ENCODE measurements around the gene PGK2. TPM values are rescaled to one million over a fixed set of nuclear protein-coding genes. Genes with fewer than 3 reads are reported as not detected.

Gene PGK2
- total RNA-seq, 1 donor from 2014 or later = not detected

DNA sequence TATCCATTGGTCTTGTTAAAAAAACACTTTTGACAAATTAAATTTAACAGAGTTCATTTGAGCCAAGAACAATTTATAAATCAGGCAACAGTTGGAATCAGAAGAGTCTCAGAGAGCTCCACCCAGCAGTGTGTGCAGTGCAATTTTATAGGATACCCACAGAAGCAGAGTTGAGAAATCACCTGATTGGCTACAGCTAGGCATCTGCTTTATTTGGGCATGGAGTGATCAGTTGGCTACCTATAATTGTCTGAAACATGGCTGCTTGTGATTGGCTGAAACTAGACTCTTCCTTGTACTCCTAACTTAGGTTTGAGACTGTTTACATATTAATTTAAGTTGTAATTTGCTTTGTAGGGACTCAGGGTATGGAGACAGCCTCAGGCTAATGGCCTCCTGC, 12.0 kb downstream of the PGK2 start:
- intact Hi-C loops (cut with micrococcal nuclease) = no loop called here
- DNase-seq = no peak
- CTCF ChIA-PET = no interaction called here
- Mint-ChIP-seq H3K4me3 (no peak overlapping the region), H3K36me3 (ENCODE audit: low read depth) (no peaks in the 10 kb centered on the region), H3K27ac (no peak overlapping the region), H3K4me1 (no peaks in the 10 kb centered on the region), H3K27me3 (no peaks in the 10 kb centered on the region), H3K9me3 (no peaks in the 10 kb centered on the region)
- no peak for ATAC-seq (ENCODE audit: low read depth)
- POLR2A ChIA-PET = no interaction called here
- TF ChIP-seq, protein P1, sequence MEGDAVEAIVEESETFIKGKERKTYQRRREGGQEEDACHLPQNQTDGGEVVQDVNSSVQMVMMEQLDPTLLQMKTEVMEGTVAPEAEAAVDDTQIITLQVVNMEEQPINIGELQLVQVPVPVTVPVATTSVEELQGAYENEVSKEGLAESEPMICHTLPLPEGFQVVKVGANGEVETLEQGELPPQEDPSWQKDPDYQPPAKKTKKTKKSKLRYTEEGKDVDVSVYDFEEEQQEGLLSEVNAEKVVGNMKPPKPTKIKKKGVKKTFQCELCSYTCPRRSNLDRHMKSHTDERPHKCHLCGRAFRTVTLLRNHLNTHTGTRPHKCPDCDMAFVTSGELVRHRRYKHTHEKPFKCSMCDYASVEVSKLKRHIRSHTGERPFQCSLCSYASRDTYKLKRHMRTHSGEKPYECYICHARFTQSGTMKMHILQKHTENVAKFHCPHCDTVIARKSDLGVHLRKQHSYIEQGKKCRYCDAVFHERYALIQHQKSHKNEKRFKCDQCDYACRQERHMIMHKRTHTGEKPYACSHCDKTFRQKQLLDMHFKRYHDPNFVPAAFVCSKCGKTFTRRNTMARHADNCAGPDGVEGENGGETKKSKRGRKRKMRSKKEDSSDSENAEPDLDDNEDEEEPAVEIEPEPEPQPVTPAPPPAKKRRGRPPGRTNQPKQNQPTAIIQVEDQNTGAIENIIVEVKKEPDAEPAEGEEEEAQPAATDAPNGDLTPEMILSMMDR (IDR thresholded peaks at IDR 0.05) = no peak

DNA sequence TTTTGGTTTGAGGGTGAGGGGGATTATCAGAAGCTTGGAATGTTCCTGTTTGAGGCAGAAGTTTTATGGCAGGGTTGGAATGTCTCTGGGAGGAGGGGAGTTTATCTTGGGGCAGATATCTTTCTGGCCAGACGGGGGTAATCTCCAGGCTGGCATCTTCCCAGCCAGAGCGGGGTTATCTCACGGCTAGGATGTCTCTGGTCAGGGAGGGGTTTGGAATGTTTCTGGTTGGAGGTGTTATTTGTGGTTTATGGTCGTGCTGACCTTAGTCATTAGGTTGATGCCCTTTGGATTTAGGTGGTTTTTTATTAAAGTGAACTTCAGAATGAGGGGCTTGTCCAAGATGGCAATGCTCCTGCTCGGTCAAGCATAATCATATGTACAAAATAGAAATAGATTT, 14.8 kb downstream of the PGK2 start:
- TF ChIP-seq, protein P1 (IDR thresholded peaks at IDR 0.05) = no peak
- H3K4me3 Mint-ChIP-seq = no peak overlapping the region
- H3K9me3 Mint-ChIP-seq = no peaks in the 10 kb centered on the region
- no peaks in the 10 kb centered on the region for H3K27me3 Mint-ChIP-seq
- no peaks in the 10 kb centered on the region for H3K4me1 Mint-ChIP-seq
- no peak for DNase-seq
- no peaks in the 10 kb centered on the region for H3K36me3 Mint-ChIP-seq (ENCODE audit: low read depth)
- POLR2A ChIA-PET = no interaction called here
- no peak overlapping the region for H3K27ac Mint-ChIP-seq
- intact Hi-C loops (cut with micrococcal nuclease) = no loop called here
- CTCF ChIA-PET = no interaction called here
- no peak for ATAC-seq (ENCODE audit: low read depth)

DNA sequence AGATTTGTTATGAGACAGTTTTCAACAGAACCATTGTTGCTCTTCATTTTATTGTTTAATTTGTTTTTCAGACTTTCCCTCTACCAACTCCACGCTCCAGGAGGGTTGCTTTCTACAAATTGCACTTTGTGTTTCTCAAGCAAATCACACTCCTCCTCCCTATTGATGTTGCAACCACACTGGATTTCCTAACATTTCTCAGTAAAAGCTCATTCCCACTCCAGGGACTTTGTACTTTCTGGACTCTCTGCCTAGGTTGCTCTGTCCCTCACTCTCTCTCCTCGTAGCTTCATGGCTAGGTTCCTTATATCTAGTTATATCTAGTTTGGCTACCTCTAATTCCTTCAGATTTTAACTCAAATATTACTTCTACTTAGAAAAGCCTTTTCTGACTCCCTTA, 20.3 kb downstream of the PGK2 start:
- Mint-ChIP-seq H3K4me3 (no peak overlapping the region), H3K9me3 (peaks cover 3% of the 10 kb centered on the region), H3K4me1 (no peaks in the 10 kb centered on the region), H3K27me3 (no peaks in the 10 kb centered on the region), H3K36me3 (ENCODE audit: low read depth) (no peaks in the 10 kb centered on the region), H3K27ac (no peak overlapping the region)
- ChIA-PET CTCF (no interaction called here), POLR2A (no interaction called here)
- DNase-seq (no peak), ATAC-seq (ENCODE audit: low read depth) (no peak)
- intact Hi-C loops (cut with micrococcal nuclease) = no loop called here
- TF ChIP-seq, protein P1 (IDR thresholded peaks at IDR 0.05) = no peak

DNA sequence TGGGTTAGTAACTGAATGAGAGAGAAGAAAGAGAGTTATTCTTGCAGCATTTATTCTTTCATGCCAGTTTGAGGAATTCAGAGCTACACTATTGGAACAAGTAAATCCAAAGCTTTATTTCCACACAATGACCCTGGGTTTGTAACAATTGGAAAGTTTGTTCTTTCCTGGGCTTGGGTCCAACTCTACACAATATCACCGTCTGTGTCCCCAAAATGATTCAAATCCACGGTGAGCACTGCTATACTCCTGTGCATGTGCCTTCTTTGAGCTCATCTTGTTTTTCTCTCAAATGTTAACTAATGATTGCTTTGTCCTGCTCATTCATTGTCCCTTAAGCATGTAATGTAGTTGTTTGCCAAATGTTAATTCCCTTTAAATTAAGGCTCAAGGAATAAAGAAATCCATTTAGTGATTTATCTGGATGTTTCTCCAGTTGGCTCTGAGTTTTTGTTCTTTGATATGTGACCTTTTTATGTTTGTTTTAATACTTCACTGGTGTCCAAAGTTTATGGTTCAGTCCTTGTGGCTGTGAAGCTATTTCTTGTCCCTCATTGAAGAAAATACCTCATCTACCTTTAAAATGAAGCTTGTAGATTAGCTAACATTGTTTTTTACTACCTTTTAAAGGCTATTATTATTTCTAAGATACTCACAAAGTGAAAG, 22.4 kb downstream of the PGK2 start:
- ATAC-seq (ENCODE audit: low read depth) (no peak), DNase-seq (no peak)
- H3K4me3 Mint-ChIP-seq = no peak overlapping the region
- CTCF ChIA-PET = no interaction called here
- H3K27ac Mint-ChIP-seq = no peak overlapping the region
- H3K36me3 Mint-ChIP-seq (ENCODE audit: low read depth) = no peaks in the 10 kb centered on the region
- H3K4me1 Mint-ChIP-seq = no peaks in the 10 kb centered on the region
- intact Hi-C loops (cut with micrococcal nuclease) = no loop called here
- H3K9me3 Mint-ChIP-seq = peaks cover 3% of the 10 kb centered on the region
- TF ChIP-seq, protein P1 (IDR thresholded peaks at IDR 0.05) = no peak
- POLR2A ChIA-PET = no interaction called here
- no peaks in the 10 kb centered on the region for H3K27me3 Mint-ChIP-seq

DNA sequence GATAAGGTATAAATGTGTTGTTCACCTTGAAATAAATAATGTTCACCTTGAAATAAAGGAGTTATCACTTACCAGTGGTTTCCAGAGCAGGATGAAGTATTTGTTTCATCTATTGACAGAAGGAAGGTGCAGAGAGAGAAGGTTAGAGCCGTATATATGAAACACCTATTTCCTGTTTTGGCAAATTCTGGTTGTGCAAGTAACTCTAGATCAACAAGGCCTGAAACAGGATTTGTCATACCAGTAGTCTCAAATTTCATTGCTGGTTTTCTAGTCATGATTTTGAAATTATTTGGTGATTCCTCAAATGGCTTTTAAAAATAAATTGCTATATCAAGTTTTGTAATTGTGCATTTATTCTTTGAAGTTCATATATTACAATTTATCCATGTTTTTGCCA, 42.8 kb downstream of the PGK2 start, which contains the start of gene CRISP3:
TSS of gene CRISP3 (minus strand) at position 130 of the 400 bp plus-strand sequence. CDS start at position 109, 21 bp downstream.
- no peaks in the 10 kb centered on the region for H3K36me3 Mint-ChIP-seq (ENCODE audit: low read depth)
- H3K27ac Mint-ChIP-seq = no peak within 1 kb of the TSS
- TF ChIP-seq, protein P1 (IDR thresholded peaks at IDR 0.05) = no peak
- POLR2A ChIA-PET = no interaction called here
- DNase-seq (no peak), ATAC-seq (ENCODE audit: low read depth) (no peak)
- CTCF ChIA-PET = no interaction called here
- H3K9me3 Mint-ChIP-seq = no peaks in the 10 kb centered on the region
- intact Hi-C loops (cut with micrococcal nuclease) = no loop called here
- H3K4me1 Mint-ChIP-seq = no peaks in the 10 kb centered on the region
- H3K27me3 Mint-ChIP-seq = no peaks in the 10 kb centered on the region
- H3K4me3 Mint-ChIP-seq = no peak within 1 kb of the TSS
